T47D (cell line): Measurements from ENCODE around the gene CSMD2.

Experiments used
- DNase-seq, 2 experiments: peaks; one replicate each; pipeline versions ENCODE4 v3.0.0 to v3.0.0-alpha.2; 2011 to 2012; ENCODE audit warnings: low read depth in 1 of 2, low spot score in 1 of 2
- JUND ChIP-seq: IDR thresholded peaks from 2 replicates; pipeline ENCODE4 v1.6.1; 2012; ENCODE audit warnings: low read depth
- in situ Hi-C: cut with HindIII; loops from 2 replicates; pipeline ENCODE4 v1.10.0; 2016; ENCODE audit warnings: low sequenced_read_pairs, low pct_unique_long_range_greater_than_20kb

The CSMD2 gene

GRCh38 chr1:33930346-33931110, 234.5 kb downstream of the CSMD2 start:
- no peak for TF ChIP-seq JUND
- no peak for DNase-seq
- in situ Hi-C loops: no loop called here

GRCh38 chr1:33928251-33928650, 236.8 kb downstream of the CSMD2 start:
- in situ Hi-C loops: no loop called here
- DNase-seq: no peak
- no peak for TF ChIP-seq JUND

GRCh38 chr1:33927721-33928120, 237.3 kb downstream of the CSMD2 start:
- TF ChIP-seq JUND: no peak
- in situ Hi-C loops: no loop called here
- DNase-seq: no peak

- in situ Hi-C loops: no loop called here
- DNase-seq: no peak
- TF ChIP-seq JUND: no peak
Measured at GRCh38 chr1:33925586-33925985, 239.4 kb downstream of the CSMD2 start.

- in situ Hi-C loops: no loop called here
- no peak for DNase-seq
Measured at GRCh38 chr1:33921281-33921680, 243.7 kb downstream of the CSMD2 start.

GRCh38 chr1:33918368-33918767, 246.7 kb downstream of the CSMD2 start:
- in situ Hi-C loops: no loop called here
- no peak for DNase-seq
- TF ChIP-seq JUND: no peak

More at GRCh38 chr1:33921281-33921680, 243.7 kb downstream of the CSMD2 start:
- no peak for TF ChIP-seq JUND

- in situ Hi-C loops: no loop called here
- no peak for TF ChIP-seq JUND
- DNase-seq: no peak
Measured at GRCh38 chr1:33916786-33917185, 248.2 kb downstream of the CSMD2 start.

- TF ChIP-seq JUND: no peak
- in situ Hi-C loops: no loop called here
- DNase-seq: no peak
Measured at GRCh38 chr1:33914531-33914930, 250.5 kb downstream of the CSMD2 start.

GRCh38 chr1:33908324-33908956, 256.6 kb downstream of the CSMD2 start:
- no peak for DNase-seq
- TF ChIP-seq JUND: no peak
- in situ Hi-C loops: no loop called here

- no peak for TF ChIP-seq JUND
- in situ Hi-C loops: no loop called here
- DNase-seq: no peak
Measured at GRCh38 chr1:33906156-33906555, 258.9 kb downstream of the CSMD2 start.

GRCh38 chr1:33905241-33905640, 259.8 kb downstream of the CSMD2 start:
- DNase-seq: no peak
- TF ChIP-seq JUND: no peak
- in situ Hi-C loops: no loop called here

- no peak for TF ChIP-seq JUND
- no peak for DNase-seq
- in situ Hi-C loops: no loop called here
Measured at GRCh38 chr1:33903210-33903589, 261.8 kb downstream of the CSMD2 start.

GRCh38 chr1:33902486-33903209, 262.4 kb downstream of the CSMD2 start:
- TF ChIP-seq JUND: no peak

More at GRCh38 chr1:33902486-33903209, 262.4 kb downstream of the CSMD2 start:
- in situ Hi-C loops: no loop called here
- DNase-seq: no peak
